Heart left ventricle (tissue), 16 donors: Measurements from ENCODE around the gene NCKIPSD. TPM values are rescaled to one million over a fixed set of nuclear protein-coding genes. Genes with fewer than 3 reads are reported as not detected.

Experiments used
- ATAC-seq, 4 donors: fragments of 200-7000 bp; cut with Tn5 transposase; one replicate each; pipeline ENCODE4 v1.9.1; 2020 to 2022; ENCODE audit warnings: moderate library complexity in 4 of 4, mild to moderate bottlenecking in 3 of 4, moderate number of reproducible peaks in 1 of 4
- DNase-seq, 5 donors: peaks; one replicate each; pipeline ENCODE4 v3.0.0-alpha.2; 2020
- H3K27ac ChIP-seq, 12 donors: fragments of 200-600 bp; sonication (generic) in 4 of 12; one replicate each; pipeline versions ENCODE4 v1.5.0 to v1.8.0; 2016 to 2022; ENCODE audit warnings: mild to moderate bottlenecking in 2 of 12
- H3K27me3 ChIP-seq, 9 donors: fragments of 200-600 bp; sonication (generic) in 2 of 9; one replicate each; pipeline versions ENCODE4 v1.5.1 to v1.8.0; 2016 to 2022; ENCODE audit warnings: mild to moderate bottlenecking in 3 of 9
- H3K36me3 ChIP-seq, 9 donors: fragments of 200-600 bp; sonication (generic) in 2 of 9; one replicate each; pipeline versions ENCODE4 v1.5.0 to v1.8.0; 2018 to 2022; ENCODE audit warnings: mild to moderate bottlenecking in 2 of 9
- H3K4me1 ChIP-seq, 12 donors: fragments of 200-600 bp; sonication (generic) in 4 of 12; one replicate each; pipeline versions ENCODE4 v1.5.0 to v1.8.0; 2016 to 2022; ENCODE audit warnings: mild to moderate bottlenecking in 3 of 12
- H3K4me3 ChIP-seq, 12 donors: fragments of 200-600 bp; sonication (generic) in 4 of 12; one replicate each; pipeline versions ENCODE4 v1.5.0 to v1.8.0; 2017 to 2022; ENCODE audit warnings: mild to moderate bottlenecking in 9 of 12, moderate library complexity in 4 of 12
- H3K9me3 ChIP-seq, 12 donors: fragments of 200-600 bp; sonication (generic) in 4 of 12; one replicate each; pipeline versions ENCODE4 v1.5.0 to v1.8.0; 2016 to 2022; ENCODE audit warnings: mild to moderate bottlenecking in 1 of 12
- POLR2A ChIP-seq, 2 donors: fragments of 450-650 bp; IDR thresholded peaks; one replicate each; pipeline ENCODE4 v1.6.1; 2017; ENCODE audit warnings: antibody characterized with exemption in 2 of 2, mild to moderate bottlenecking in 2 of 2, moderate library complexity in 2 of 2
- WGBS, 4 donors: extraction: QIAGEN DNeasy Blood & Tissue Kit in 2 of 4; methylation state at CpG; one replicate each; pipeline versions ENCODE4 v1.1.5 to v1.1.7; 2013 to 2018; 5-methylcytosine and 5-hydroxymethylcytosine counted together
- intact Hi-C, 10 donors: fragments of 100-400 bp; cut with DNase I; formaldehyde crosslinking; loops; one replicate each; pipeline versions ENCODE4 v1.11.1 to v1.14.2; 2022
- polyA plus RNA-seq, 2 donors: library from polyadenylated mRNA; stranded (reverse); fragments of 200-250 nt; gene quantifications; one replicate each; pipeline ENCODE4 v1.2.3, GENCODE V29; 2013
- total RNA-seq, 9 donors: library from RNA; depleted of rRNA in 2 of 9; stranded (reverse); fragments of >200 nt in 2 of 9; fragmentation: NEBNext Ultra II Directional in 3 of 9; extraction: Animal tissue kit (Norgen Biotek cat#: 25700) in 3 of 9; gene quantifications; one replicate each; pipeline versions ENCODE4 v1.1.0 to v1.2.4, GENCODE V29; 2016 to 2023
- TF ChIP-seq, protein P1 (sequence below), 12 donors: fragments of 200-600 bp; sonication (generic) in 4 of 12; IDR thresholded peaks; one replicate each; pipeline versions ENCODE4 v1.5.0 to v1.8.0; 2018 to 2022; ENCODE audit warnings: antibody characterized with exemption in 12 of 12, mild to moderate bottlenecking in 5 of 12
- donor health status: ischemic (EF 13 %, LVEDD 7.1; RV severe dilation, severe dysfunction).
- donor health status: healthy with polysubstance abuse.
- donor health status: DM: no; HTN: yes; CAD: no.
- donor health status: DM: no; HTN: no; CAD: no.
- donor health status: ischemic (EF 25% LVEDD 6.9; RV normal size, moderate dysfunction).
- donor health status: ischemic (EF 25% LVEDD 5.7; RV mildly dilated, moderate dysfunction).
- donor health status: healthy.
- donor health status: DM: yes; HTN: yes; CAD: no.
- donor health status: ischemic (EF 35%, LVEDD 5.7; RV mildly dilated, moderate dysfunction).
- donor health status: nonischemic (EF 11% LVEDD 7.7; RV severe dilation, severe dysfunction).
- donor health status: DM: yes; HTN: yes; CAD: no.
- donor health status: PGD.
- donor health status: ischemic (EF 29% LVEDD 5.4; RV normal size, mild dysfunction).
- donor health status: nonischemic (EF 23%, LVEDD 6.1; RV moderate dilation, normal function).

Gene NCKIPSD
- total and polyA plus RNA-seq, 11 donors: 9.8 to 47.6 (median 14.7) TPM

DNA sequence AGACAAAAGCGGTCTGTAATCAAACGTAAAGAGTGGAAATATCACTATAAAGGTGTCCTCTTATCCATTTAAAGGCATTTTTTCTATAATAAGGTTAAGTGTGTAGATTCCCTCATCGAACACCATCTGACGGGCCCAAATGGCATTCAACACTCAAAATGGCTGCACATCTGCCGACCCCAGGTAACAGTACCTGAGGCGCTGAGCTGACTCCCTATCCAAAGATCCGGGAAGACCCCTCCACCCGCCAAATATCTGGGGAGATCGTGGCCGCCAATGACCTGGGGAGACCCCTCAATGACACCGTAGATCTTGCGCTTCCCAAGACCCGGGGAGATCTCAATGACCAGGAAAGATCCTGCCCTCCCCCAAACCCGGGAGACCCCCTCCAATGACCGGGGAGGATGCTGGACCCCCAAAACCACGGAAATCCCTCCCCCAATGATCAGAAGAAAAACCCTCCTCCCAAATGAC is 30.8 kb upstream of the NCKIPSD start:
- WGBS, 4 donors: 0 to 1% (median 1%) methylated on average over 16 of the region's 16 CpGs
- intact Hi-C loops: loop anchor here in 1 of 10 donors (2.0 kb wide), 1 partner anchor 24 kb away; no protein-coding TSS in a partner anchor

DNA sequence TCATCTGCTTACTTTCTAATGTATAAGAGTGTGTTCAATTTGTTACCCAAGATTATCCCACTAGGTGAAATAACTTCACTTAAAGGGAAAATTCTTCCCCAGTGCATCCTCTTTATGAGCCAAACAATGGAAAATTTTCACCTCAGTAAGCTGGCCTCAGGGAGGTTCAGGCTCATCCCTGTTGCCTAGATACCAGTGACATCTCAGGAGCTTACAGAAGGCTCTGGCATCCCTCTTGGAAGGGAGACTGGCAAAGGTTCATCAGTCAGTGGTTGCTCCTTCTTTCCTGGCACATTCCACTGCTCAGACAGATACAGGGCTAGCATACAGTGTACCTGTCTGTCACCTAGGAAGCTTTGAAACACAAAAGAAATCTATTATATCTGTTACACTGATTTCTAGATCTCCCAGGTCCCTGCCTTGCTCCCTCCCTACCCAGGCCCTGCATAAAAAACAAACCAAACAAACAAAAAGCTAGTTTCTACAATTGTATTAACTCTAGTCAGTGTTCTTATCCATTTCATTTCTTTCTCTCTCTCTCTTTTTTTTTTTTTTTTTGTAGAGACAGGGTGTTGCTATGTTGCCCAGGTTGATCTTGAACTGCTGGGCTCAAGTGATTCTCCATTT is 29.6 kb upstream of the NCKIPSD start:
- DNase-seq (peak in 1 of 5 donors; percentile 18), ATAC-seq (peak in 1 of 4 donors; percentile 31)
- Histone ChIP-seq H3K27ac (peak overlapping the region in 2 of 12 donors; percentile 88), H3K27me3 (no peaks in the 10 kb centered on the region), H3K4me1 (peaks cover 0 to 54% (median 38%) of the 10 kb centered on the region in 12 donors), H3K9me3 (no peaks in the 10 kb centered on the region), H3K4me3 (peak overlapping the region in 8 of 12 donors; percentile 70 to 98 (median 79)), H3K36me3 (peaks cover 0 to 48% (median 37%) of the 10 kb centered on the region in 9 donors)
- intact Hi-C loops: no loop called here
- TF ChIP-seq, protein P1, sequence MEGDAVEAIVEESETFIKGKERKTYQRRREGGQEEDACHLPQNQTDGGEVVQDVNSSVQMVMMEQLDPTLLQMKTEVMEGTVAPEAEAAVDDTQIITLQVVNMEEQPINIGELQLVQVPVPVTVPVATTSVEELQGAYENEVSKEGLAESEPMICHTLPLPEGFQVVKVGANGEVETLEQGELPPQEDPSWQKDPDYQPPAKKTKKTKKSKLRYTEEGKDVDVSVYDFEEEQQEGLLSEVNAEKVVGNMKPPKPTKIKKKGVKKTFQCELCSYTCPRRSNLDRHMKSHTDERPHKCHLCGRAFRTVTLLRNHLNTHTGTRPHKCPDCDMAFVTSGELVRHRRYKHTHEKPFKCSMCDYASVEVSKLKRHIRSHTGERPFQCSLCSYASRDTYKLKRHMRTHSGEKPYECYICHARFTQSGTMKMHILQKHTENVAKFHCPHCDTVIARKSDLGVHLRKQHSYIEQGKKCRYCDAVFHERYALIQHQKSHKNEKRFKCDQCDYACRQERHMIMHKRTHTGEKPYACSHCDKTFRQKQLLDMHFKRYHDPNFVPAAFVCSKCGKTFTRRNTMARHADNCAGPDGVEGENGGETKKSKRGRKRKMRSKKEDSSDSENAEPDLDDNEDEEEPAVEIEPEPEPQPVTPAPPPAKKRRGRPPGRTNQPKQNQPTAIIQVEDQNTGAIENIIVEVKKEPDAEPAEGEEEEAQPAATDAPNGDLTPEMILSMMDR (IDR thresholded peaks at IDR 0.05): no peak
- no peak for TF ChIP-seq POLR2A (IDR thresholded peaks at IDR 0.05)

More for the DNA sequence above, 30.8 kb upstream of the NCKIPSD start:
- DNase-seq (peak in 2 of 5 donors; percentile 17 to 38), ATAC-seq (no peak)
- Histone ChIP-seq H3K4me3 (peak overlapping the region; percentile 65 to 98 (median 79)), H3K36me3 (peaks cover 0 to 35% (median 24%) of the 10 kb centered on the region in 9 donors), H3K9me3 (no peaks in the 10 kb centered on the region), H3K27ac (peak overlapping the region; percentile 75 to 92 (median 87)), H3K4me1 (peaks cover 0 to 47% (median 35%) of the 10 kb centered on the region in 12 donors), H3K27me3 (no peaks in the 10 kb centered on the region)
- TF ChIP-seq, protein P1 (IDR thresholded peaks at IDR 0.05): no peak
- TF ChIP-seq POLR2A (IDR thresholded peaks at IDR 0.05): no peak

DNA sequence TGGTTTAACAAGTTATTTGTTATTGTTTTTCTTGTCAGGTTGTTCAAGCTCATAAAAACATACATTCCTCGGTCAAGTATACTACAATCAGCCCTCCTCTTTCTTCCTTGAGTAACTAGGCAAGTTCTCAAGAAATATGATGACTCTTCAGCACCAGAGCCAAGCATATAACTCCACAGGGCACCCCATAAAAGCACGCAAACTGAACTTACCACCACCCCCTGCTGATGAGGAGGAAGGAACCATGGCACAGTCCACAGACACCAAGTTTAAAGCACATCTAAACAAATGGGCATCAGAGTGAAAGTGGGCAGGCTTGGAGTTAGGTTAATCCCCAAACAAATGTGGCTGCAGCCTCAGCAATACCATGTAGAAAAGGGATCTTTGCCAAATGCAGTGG is 26.0 kb upstream of the NCKIPSD start:
- 89 to 96% (median 94%) methylated on average over 2 of the region's 2 CpGs for WGBS, 4 donors
- no peaks in the 10 kb centered on the region for H3K27me3 ChIP-seq
- H3K4me1 ChIP-seq: peaks cover 0 to 78% (median 47%) of the 10 kb centered on the region in 12 donors
- TF ChIP-seq POLR2A (IDR thresholded peaks at IDR 0.05): no peak
- TF ChIP-seq, protein P1 (IDR thresholded peaks at IDR 0.05): no peak
- intact Hi-C loops: no loop called here
- H3K36me3 ChIP-seq: peaks cover 0 to 82% (median 67%) of the 10 kb centered on the region in 9 donors
- no peak overlapping the region for H3K27ac ChIP-seq
- ATAC-seq (no peak), DNase-seq (no peak)
- no peak overlapping the region for H3K4me3 ChIP-seq
- no peaks in the 10 kb centered on the region for H3K9me3 ChIP-seq

DNA sequence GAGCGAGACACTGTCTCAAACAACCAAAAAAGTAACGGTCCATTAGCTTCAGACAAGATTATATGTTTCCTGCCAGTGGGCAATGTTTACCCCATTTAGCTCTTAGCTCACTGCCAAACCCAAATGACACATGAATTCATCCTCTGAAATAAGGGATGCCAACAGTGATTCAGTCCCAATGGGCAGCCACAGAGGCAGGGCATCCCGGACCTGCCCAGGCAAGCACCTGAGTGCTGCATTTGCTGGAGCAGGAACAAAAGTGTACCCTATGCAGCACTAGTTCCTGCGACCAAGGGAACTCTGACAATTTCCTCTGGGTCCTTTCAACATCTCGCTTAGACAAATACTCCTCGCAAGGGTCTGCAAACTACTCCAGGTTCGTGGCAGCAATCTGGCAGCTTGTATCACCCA is 23.3 kb upstream of the NCKIPSD start:
- H3K36me3 ChIP-seq: peaks cover 0 to 92% (median 63%) of the 10 kb centered on the region in 9 donors
- ATAC-seq: peak in 1 of 4 donors; percentile 25
- 67 to 79% (median 70%) methylated on average over 7 of the region's 7 CpGs for WGBS, 4 donors
- H3K4me3 ChIP-seq: no peak overlapping the region
- H3K27ac ChIP-seq: peak overlapping the region in 1 of 12 donors; percentile 2
- intact Hi-C loops: no loop called here
- TF ChIP-seq, protein P1 (IDR thresholded peaks at IDR 0.05): no peak
- TF ChIP-seq POLR2A (IDR thresholded peaks at IDR 0.05): no peak
- no peak for DNase-seq
- no peaks in the 10 kb centered on the region for H3K9me3 ChIP-seq
- no peaks in the 10 kb centered on the region for H3K27me3 ChIP-seq
- peaks cover 0 to 70% (median 28%) of the 10 kb centered on the region in 12 donors for H3K4me1 ChIP-seq
